Natural killer cell (primary cell): ENCODE data around the gene AXIN1. TPM values are rescaled to one million over a fixed set of nuclear protein-coding genes. Genes with fewer than 3 reads are reported as not detected.
A peak's percentile ranks its signal among the peaks of the same experiment; 100 is the strongest.

Experiments used
- ATAC-seq, 3 donors: fragments of 150-1000 bp in 2 of 3; fragments of 200-7000 bp in 1 of 3; cut with Tn5 transposase; 1 replicate in 1 of 3; 2 replicates in 2 of 3; pipeline ENCODE4 v1.10.0; 2021; ENCODE audit warnings: mild to moderate bottlenecking in 2 of 3, moderate library complexity in 2 of 3
- DNase-seq, 2 donors: peaks; one replicate each; pipeline versions ENCODE4 v3.0.0 to v3.0.0-alpha.2; 2013 to 2021; ENCODE audit warnings: mixed read lengths in 1 of 2
- H3K27ac ChIP-seq: one replicate; pipeline ENCODE4 v1.5.1; 2013; ENCODE audit warnings: mild to moderate bottlenecking, low read length
- H3K27me3 ChIP-seq: one replicate; pipeline ENCODE4 v1.6.1; 2013; ENCODE audit warnings: low read length; ENCODE audit not compliant: control insufficient read depth, insufficient read depth
- H3K36me3 ChIP-seq: one replicate; pipeline ENCODE4 v1.6.1; 2013; ENCODE audit warnings: low read length; ENCODE audit not compliant: control insufficient read depth, insufficient read depth
- H3K4me1 ChIP-seq: one replicate; pipeline ENCODE4 v1.6.1; 2013; ENCODE audit warnings: low read length; ENCODE audit not compliant: control insufficient read depth, insufficient read depth
- H3K4me3 ChIP-seq: one replicate; pipeline ENCODE4 v1.5.1; 2013; ENCODE audit warnings: low read length
- H3K9me3 ChIP-seq: one replicate; pipeline ENCODE4 v1.6.1; 2013; ENCODE audit warnings: low read length; ENCODE audit not compliant: control insufficient read depth, insufficient read depth
- H3K27ac Mint-ChIP-seq, 2 donors: one replicate each; pipeline ENCODE4 v1.8.0; 2022; ENCODE audit warnings: mild to moderate bottlenecking in 2 of 2, mixed read lengths in 2 of 2, moderate library complexity in 1 of 2
- H3K27me3 Mint-ChIP-seq, 2 donors: one replicate each; pipeline ENCODE4 v1.8.0; 2022; ENCODE audit warnings: low read depth in 2 of 2, mixed read lengths in 2 of 2
- H3K36me3 Mint-ChIP-seq: one replicate; pipeline ENCODE4 v1.8.0; 2022; ENCODE audit warnings: mixed read lengths
- H3K4me1 Mint-ChIP-seq, 2 donors: one replicate each; pipeline ENCODE4 v1.8.0; 2022; ENCODE audit warnings: mixed read lengths in 2 of 2
- H3K4me3 Mint-ChIP-seq: one replicate; pipeline ENCODE4 v1.8.0; 2022; ENCODE audit warnings: mild to moderate bottlenecking, moderate library complexity, mixed read lengths
- H3K9me3 Mint-ChIP-seq, 2 donors: one replicate each; pipeline ENCODE4 v1.8.0; 2022; ENCODE audit warnings: mixed read lengths in 2 of 2
- CTCF ChIP-seq: fragments of 200-600 bp; IDR thresholded peaks from one replicate; pipeline ENCODE4 v1.8.0; 2022; ENCODE audit warnings: antibody characterized with exemption
- WGBS: methylation state at CpG from one replicate; pipeline ENCODE4 v1.1.7; 2013; ENCODE audit warnings: missing lambda C conversion rate; ENCODE audit not compliant: insufficient coverage; 5-methylcytosine and 5-hydroxymethylcytosine counted together
- intact Hi-C: fragments of 100-400 bp; cut with micrococcal nuclease; formaldehyde crosslinking; loops from one replicate; pipeline ENCODE4 v1.14.2; 2022
- total RNA-seq, 4 donors: library from RNA; stranded (reverse); fragments of 120-200 nt in 1 of 4; gene quantifications; one replicate each; pipeline versions ENCODE4 v1.2.3 to v1.2.4, GENCODE V29; 2013 to 2022

The AXIN1 gene
- total RNA-seq, 3 donors from 2014 or later (not counting 1 experiment from before 2014, with no cell fraction given): 100 to 122 (median 106) TPM

DNA sequence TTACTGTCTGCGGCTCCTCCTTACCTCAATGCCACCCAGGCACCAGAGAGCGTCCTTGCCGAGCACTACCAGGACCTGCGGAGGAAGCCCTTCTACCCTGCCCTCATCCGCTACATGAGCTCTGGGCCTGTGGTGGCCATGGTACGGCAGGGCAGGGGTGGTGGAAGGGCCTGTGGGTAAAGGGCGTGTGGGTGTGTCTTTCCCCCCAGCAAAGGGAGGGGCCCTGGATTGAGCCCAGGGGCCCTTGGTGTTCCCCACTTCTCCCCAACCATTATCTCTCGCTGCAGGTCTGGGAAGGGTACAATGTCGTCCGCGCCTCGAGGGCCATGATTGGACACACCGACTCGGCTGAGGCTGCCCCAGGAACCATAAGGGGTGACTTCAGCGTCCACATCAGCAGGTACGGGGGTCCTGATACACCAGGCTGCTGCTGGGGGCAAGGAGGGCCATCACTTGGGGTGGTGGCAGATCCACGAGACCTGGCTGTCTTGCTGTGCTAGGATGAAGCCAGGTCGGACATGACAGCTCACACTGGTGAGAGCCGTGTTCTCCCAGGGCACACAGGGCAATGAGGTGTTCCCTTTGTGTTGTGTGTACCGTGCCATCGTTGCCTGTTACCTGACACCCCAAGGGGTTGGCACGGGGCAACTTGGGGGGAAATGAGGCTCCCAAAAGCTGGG, 47.0 kb upstream of the AXIN1 start:
- intact Hi-C loops: no loop called here
- no peaks in the 10 kb centered on the region for H3K27me3 Mint-ChIP-seq
- Histone ChIP-seq H3K27ac (peak overlapping the region; percentile 87), H3K27me3 (no peaks in the 10 kb centered on the region), H3K36me3 (no peaks in the 10 kb centered on the region), H3K4me3 (no peak overlapping the region), H3K9me3 (no peaks in the 10 kb centered on the region), H3K4me1 (peaks cover 37% of the 10 kb centered on the region)
- DNase-seq (peak in 1 of 2 donors; percentile 29), ATAC-seq (no peak)
- peak overlapping the region; percentile 88 for H3K4me3 Mint-ChIP-seq
- 85% methylated on average over 18 of the region's 22 CpGs for WGBS
- no peak for TF ChIP-seq CTCF
- no peaks in the 10 kb centered on the region for H3K9me3 Mint-ChIP-seq
- H3K36me3 Mint-ChIP-seq: no peaks in the 10 kb centered on the region
- H3K4me1 Mint-ChIP-seq: peaks cover 16 to 27% of the 10 kb centered on the region in 2 donors
- peak overlapping the region in 1 of 2 donors; percentile 65 for H3K27ac Mint-ChIP-seq

DNA sequence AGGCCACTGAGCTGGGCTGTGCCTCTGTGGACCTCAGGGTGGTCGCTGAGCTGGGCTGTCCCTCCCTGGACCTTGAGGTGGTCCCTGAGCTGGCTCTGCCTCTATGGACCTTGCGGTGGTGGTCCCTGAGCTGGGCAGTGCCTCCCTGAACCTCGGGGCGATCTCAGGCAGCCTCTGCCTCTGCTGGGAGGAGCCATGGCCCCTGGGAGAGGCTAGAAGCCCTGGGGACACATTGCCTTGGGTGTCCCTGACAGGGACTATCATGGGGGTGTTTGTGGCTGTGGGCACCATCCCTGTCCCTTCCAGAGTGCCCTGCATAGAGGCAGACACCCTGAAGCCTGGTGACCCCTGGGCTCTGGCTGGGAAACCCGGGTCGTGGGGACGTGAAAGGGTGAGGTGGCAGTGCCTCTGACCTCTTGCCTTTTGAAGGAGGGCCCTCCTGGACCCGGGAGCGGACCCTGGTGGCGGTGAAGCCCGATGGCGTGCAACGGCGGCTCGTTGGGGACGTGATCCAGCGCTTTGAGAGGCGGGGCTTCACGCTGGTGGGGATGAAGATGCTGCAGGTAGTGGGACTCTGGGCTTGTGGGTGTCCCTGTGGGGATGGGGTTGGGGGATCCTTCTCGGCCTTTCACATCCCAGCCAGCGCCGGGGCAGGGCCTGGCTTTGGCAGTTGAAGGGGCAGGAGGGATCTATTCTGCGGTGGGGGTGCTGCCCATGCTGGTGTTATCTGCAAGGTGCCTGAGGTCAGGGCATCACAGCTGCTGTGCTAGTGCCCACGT, 46.2 kb upstream of the AXIN1 start:
- peak in 1 of 2 donors; percentile 36 for DNase-seq
- no peak overlapping the region for H3K4me3 ChIP-seq
- H3K4me1 Mint-ChIP-seq: peaks cover 16 to 27% of the 10 kb centered on the region in 2 donors
- no peak for TF ChIP-seq CTCF
- H3K4me1 ChIP-seq: peaks cover 37% of the 10 kb centered on the region
- H3K36me3 ChIP-seq: no peaks in the 10 kb centered on the region
- H3K27me3 ChIP-seq: no peaks in the 10 kb centered on the region
- WGBS: 88% methylated on average over 24 of the region's 24 CpGs
- H3K27ac Mint-ChIP-seq: peak overlapping the region in 1 of 2 donors; percentile 65
- intact Hi-C loops: no loop called here
- H3K9me3 ChIP-seq: no peaks in the 10 kb centered on the region
- no peaks in the 10 kb centered on the region for H3K27me3 Mint-ChIP-seq
- H3K27ac ChIP-seq: no peak overlapping the region
- ATAC-seq: no peak
- H3K36me3 Mint-ChIP-seq: no peaks in the 10 kb centered on the region
- H3K9me3 Mint-ChIP-seq: no peaks in the 10 kb centered on the region
- peak overlapping the region; percentile 74 for H3K4me3 Mint-ChIP-seq

DNA sequence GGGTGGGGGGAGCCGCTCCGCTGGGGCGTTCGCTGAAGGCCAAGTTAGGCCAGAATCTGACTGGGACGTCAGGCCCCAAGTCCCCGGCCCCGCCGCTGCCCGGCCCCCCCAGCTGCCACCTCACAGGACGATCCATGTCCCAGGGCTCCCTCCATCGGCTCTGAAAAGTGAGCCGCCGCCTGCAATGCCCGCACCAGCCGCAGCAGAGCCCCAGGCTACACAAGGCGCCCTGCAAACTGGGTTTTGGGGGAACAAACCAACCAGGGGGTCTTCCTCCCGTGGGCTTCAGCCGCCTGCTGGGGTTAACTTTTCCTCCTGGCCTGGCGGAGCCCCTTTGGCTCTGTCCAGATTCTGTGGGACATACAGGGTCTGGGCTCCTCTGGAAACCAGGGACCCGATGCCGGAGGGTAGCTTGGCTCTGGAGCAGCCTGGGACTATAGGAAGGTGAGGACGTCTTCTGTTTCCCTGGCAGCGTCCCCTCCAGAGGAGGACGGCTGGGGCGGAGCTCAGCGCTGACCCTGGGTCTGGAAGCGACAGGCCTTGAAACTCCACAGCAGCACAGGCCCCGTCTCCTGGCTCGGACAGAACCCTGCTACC, 45.3 kb upstream of the AXIN1 start:
- peaks cover 41% of the 10 kb centered on the region for H3K4me1 ChIP-seq
- H3K27me3 ChIP-seq: no peaks in the 10 kb centered on the region
- no peak for TF ChIP-seq CTCF
- no peaks in the 10 kb centered on the region for H3K9me3 Mint-ChIP-seq
- intact Hi-C loops: no loop called here
- H3K27ac ChIP-seq: no peak overlapping the region
- no peak for ATAC-seq
- WGBS: 58% methylated on average over 29 of the region's 29 CpGs
- peaks cover 19 to 31% of the 10 kb centered on the region in 2 donors for H3K4me1 Mint-ChIP-seq
- peak overlapping the region in 1 of 2 donors; percentile 65 for H3K27ac Mint-ChIP-seq
- no peaks in the 10 kb centered on the region for H3K27me3 Mint-ChIP-seq
- no peaks in the 10 kb centered on the region for H3K36me3 Mint-ChIP-seq
- no peak overlapping the region for H3K4me3 ChIP-seq
- no peaks in the 10 kb centered on the region for H3K36me3 ChIP-seq
- H3K4me3 Mint-ChIP-seq: peak overlapping the region; percentile 74
- peak in 1 of 2 donors; percentile 58 for DNase-seq
- H3K9me3 ChIP-seq: no peaks in the 10 kb centered on the region
